Measurements from ENCODE around the gene SIRPA. TPM values are rescaled to one million over a fixed set of nuclear protein-coding genes. Genes with fewer than 3 reads are reported as not detected.

SIRPA gene
- total RNA-seq, 1 experiment from 2014 or later = 37.7 TPM

- no peak for DNase-seq
- Histone ChIP-seq H3K9me3 (no peaks in the 10 kb centered on the region), H3K36me3 (no peaks in the 10 kb centered on the region), H3K4me3 (no peak overlapping the region), H3K27me3 (no peaks in the 10 kb centered on the region)
These were observed 31.9 kb upstream of the SIRPA start for GRCh38 chr20:1863296-1863695.

GRCh38 chr20:1866834-1867233, 28.4 kb upstream of the SIRPA start:
- Histone ChIP-seq H3K4me3 (no peak overlapping the region), H3K36me3 (no peaks in the 10 kb centered on the region), H3K9me3 (no peaks in the 10 kb centered on the region), H3K27me3 (no peaks in the 10 kb centered on the region)
- no peak for DNase-seq

- no peak for DNase-seq
- H3K36me3 ChIP-seq = no peaks in the 10 kb centered on the region
- no peak overlapping the region for H3K4me3 ChIP-seq
- no peaks in the 10 kb centered on the region for H3K27me3 ChIP-seq
- H3K9me3 ChIP-seq = no peaks in the 10 kb centered on the region
These were observed 27.5 kb upstream of the SIRPA start for GRCh38 chr20:1867495-1868260.

- H3K36me3 ChIP-seq = no peaks in the 10 kb centered on the region
- no peaks in the 10 kb centered on the region for H3K9me3 ChIP-seq
- DNase-seq = peak; percentile 89
- H3K4me3 ChIP-seq = no peak overlapping the region
- H3K27me3 ChIP-seq = no peaks in the 10 kb centered on the region
These were observed 26.4 kb upstream of the SIRPA start for GRCh38 chr20:1868856-1869255.

- no peak for DNase-seq
- no peaks in the 10 kb centered on the region for H3K36me3 ChIP-seq
- H3K27me3 ChIP-seq = no peaks in the 10 kb centered on the region
- no peak overlapping the region for H3K4me3 ChIP-seq
- no peaks in the 10 kb centered on the region for H3K9me3 ChIP-seq
These were observed 24.9 kb upstream of the SIRPA start for GRCh38 chr20:1870323-1870722.

GRCh38 chr20:1870792-1871550, 24.2 kb upstream of the SIRPA start:
- Histone ChIP-seq H3K36me3 (no peaks in the 10 kb centered on the region), H3K4me3 (no peak overlapping the region), H3K27me3 (no peaks in the 10 kb centered on the region), H3K9me3 (no peaks in the 10 kb centered on the region)
- DNase-seq = no peak

GRCh38 chr20:1871807-1872458, 23.3 kb upstream of the SIRPA start:
- DNase-seq = peak; percentile 31
- no peaks in the 10 kb centered on the region for H3K27me3 ChIP-seq
- no peaks in the 10 kb centered on the region for H3K36me3 ChIP-seq
- H3K4me3 ChIP-seq = no peak overlapping the region
- no peaks in the 10 kb centered on the region for H3K9me3 ChIP-seq

GRCh38 chr20:1872459-1873097, 22.6 kb upstream of the SIRPA start:
- no peak for DNase-seq
- H3K36me3 ChIP-seq = no peaks in the 10 kb centered on the region

GRCh38 chr20:1874450-1875182, 20.6 kb upstream of the SIRPA start:
- DNase-seq = no peak
- H3K4me3 ChIP-seq = no peak overlapping the region
- no peaks in the 10 kb centered on the region for H3K9me3 ChIP-seq
- no peaks in the 10 kb centered on the region for H3K27me3 ChIP-seq
- H3K36me3 ChIP-seq = no peaks in the 10 kb centered on the region

More at GRCh38 chr20:1872459-1873097, 22.6 kb upstream of the SIRPA start:
- Histone ChIP-seq H3K4me3 (no peak overlapping the region), H3K27me3 (no peaks in the 10 kb centered on the region), H3K9me3 (no peaks in the 10 kb centered on the region)

- Histone ChIP-seq H3K9me3 (no peaks in the 10 kb centered on the region), H3K27me3 (no peaks in the 10 kb centered on the region), H3K4me3 (no peak overlapping the region), H3K36me3 (no peaks in the 10 kb centered on the region)
- no peak for DNase-seq
These were observed 20.0 kb upstream of the SIRPA start for GRCh38 chr20:1875183-1875554.

GRCh38 chr20:1875762-1876161, 19.4 kb upstream of the SIRPA start:
- Histone ChIP-seq H3K4me3 (no peak overlapping the region), H3K36me3 (no peaks in the 10 kb centered on the region), H3K27me3 (no peaks in the 10 kb centered on the region), H3K9me3 (no peaks in the 10 kb centered on the region)
- no peak for DNase-seq

GRCh38 chr20:1876217-1876921, 18.8 kb upstream of the SIRPA start:
- no peaks in the 10 kb centered on the region for H3K27me3 ChIP-seq
- no peak overlapping the region for H3K4me3 ChIP-seq
- DNase-seq = no peak

GRCh38 chr20:1876975-1877608, 18.1 kb upstream of the SIRPA start:
- DNase-seq = no peak
- Histone ChIP-seq H3K36me3 (no peaks in the 10 kb centered on the region), H3K4me3 (no peak overlapping the region), H3K27me3 (no peaks in the 10 kb centered on the region), H3K9me3 (no peaks in the 10 kb centered on the region)

More at GRCh38 chr20:1876217-1876921, 18.8 kb upstream of the SIRPA start:
- no peaks in the 10 kb centered on the region for H3K9me3 ChIP-seq
- no peaks in the 10 kb centered on the region for H3K36me3 ChIP-seq

GRCh38 chr20:1877609-1878200, 17.5 kb upstream of the SIRPA start:
- no peaks in the 10 kb centered on the region for H3K27me3 ChIP-seq
- H3K36me3 ChIP-seq = no peaks in the 10 kb centered on the region
- H3K9me3 ChIP-seq = no peaks in the 10 kb centered on the region
- no peak for DNase-seq
- no peak overlapping the region for H3K4me3 ChIP-seq

- H3K36me3 ChIP-seq = no peaks in the 10 kb centered on the region
- no peak for DNase-seq
- H3K4me3 ChIP-seq = no peak overlapping the region
These were observed 15.8 kb upstream of the SIRPA start for GRCh38 chr20:1879369-1879768.

More at GRCh38 chr20:1879369-1879768, 15.8 kb upstream of the SIRPA start:
- Histone ChIP-seq H3K27me3 (no peaks in the 10 kb centered on the region), H3K9me3 (no peaks in the 10 kb centered on the region)
